ENCODE results near the gene NBEA.

The NBEA gene

DNA sequence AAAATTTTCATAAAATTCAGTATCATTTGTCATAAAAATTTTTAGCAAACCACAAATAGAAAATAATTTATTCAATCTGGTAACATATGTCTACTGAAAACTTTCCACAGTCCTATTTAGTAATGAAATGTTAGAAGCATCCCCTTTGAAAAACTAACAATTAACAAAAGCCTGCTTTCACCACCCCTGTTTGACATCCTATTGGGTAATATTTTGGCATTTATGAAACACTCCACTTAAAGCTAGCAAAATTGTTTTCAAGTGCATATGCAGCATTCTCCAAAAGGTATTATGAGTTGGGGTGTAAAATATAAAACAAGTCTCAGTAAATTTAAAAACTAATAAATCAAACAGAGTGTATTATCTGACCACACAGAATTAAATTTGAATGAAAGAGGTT is 189.4 kb downstream of the NBEA start:
- no peaks in the 10 kb centered on the region for H3K9me3 ChIP-seq (ENCODE audit: insufficient read depth, low read length)
- no peaks in the 10 kb centered on the region for H3K27me3 ChIP-seq (ENCODE audit: insufficient read depth, insufficient read length)
- H3K36me3 ChIP-seq (ENCODE audit: insufficient read depth, insufficient read length, low read length), result no peaks in the 10 kb centered on the region
- no peak overlapping the region for H3K4me3 ChIP-seq (ENCODE audit: insufficient read length, low read depth)
- DNase-seq (ENCODE audit: low read depth, low spot score), result no peak
- no peak overlapping the region for H3K9ac ChIP-seq (ENCODE audit: insufficient read length, low read depth)
- TF ChIP-seq SUZ12 (IDR thresholded peaks at IDR 0.05; ENCODE audit: extremely low read depth, insufficient read depth, insufficient read length) (no peak), YY1 (IDR thresholded peaks at IDR 0.05; ENCODE audit: insufficient read depth, insufficient read length) (no peak), ZNF274 (IDR thresholded peaks at IDR 0.05; ENCODE audit: low read depth, low read length) (no peak)
- H3K4me1 ChIP-seq (ENCODE audit: insufficient read depth, insufficient read length), result no peaks in the 10 kb centered on the region

DNA sequence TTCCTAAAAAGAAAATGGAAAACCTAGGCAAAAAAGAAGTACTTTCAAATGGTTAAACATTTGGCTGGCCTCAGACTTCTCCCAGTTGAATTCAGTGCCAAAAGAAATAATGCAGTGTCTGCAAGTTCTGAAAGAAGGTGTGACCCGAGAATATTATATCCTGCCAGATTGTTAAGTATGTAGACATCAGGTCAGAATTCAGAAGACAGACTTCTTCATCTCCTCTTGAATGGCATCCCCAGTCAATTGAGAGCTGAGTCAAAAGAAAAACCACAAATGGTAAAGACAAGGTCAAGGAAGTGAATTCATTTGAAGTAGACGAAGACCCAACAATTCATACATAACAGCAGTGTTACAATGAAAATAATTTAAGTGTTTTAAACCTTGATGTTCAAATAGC is 194.5 kb downstream of the NBEA start:
- no peak overlapping the region for H3K9ac ChIP-seq (ENCODE audit: insufficient read length, low read depth)
- no peaks in the 10 kb centered on the region for H3K36me3 ChIP-seq (ENCODE audit: insufficient read depth, insufficient read length, low read length)
- H3K4me1 ChIP-seq (ENCODE audit: insufficient read depth, insufficient read length), result no peaks in the 10 kb centered on the region
- no peaks in the 10 kb centered on the region for H3K27me3 ChIP-seq (ENCODE audit: insufficient read depth, insufficient read length)
- no peak for DNase-seq (ENCODE audit: low read depth, low spot score)
- no peak for TF ChIP-seq YY1 (IDR thresholded peaks at IDR 0.05; ENCODE audit: insufficient read depth, insufficient read length)
- TF ChIP-seq ZNF274 (IDR thresholded peaks at IDR 0.05; ENCODE audit: low read depth, low read length), result no peak
- no peak for TF ChIP-seq SUZ12 (IDR thresholded peaks at IDR 0.05; ENCODE audit: extremely low read depth, insufficient read depth, insufficient read length)
- no peak overlapping the region for H3K4me3 ChIP-seq (ENCODE audit: insufficient read length, low read depth)
- no peaks in the 10 kb centered on the region for H3K9me3 ChIP-seq (ENCODE audit: insufficient read depth, low read length)

DNA sequence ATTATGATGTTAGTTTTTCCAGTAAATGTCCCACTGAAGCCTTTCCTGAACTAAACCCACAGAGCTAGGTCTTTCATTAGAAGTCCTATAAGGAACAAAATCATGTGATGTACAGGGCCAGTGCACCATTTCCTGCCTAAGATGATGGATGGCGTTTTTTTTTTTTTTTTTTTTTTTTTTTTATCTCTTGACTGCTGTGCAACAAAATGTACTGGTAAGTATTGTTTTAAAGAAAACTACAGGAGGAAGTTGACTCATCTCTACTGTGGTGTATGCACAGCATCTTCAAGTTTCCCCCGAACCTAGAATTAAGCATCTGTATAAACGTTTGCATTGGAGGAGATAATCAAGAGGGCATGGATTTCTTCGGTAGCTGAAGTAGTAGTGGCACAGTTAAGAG is 197.5 kb downstream of the NBEA start:
- Histone ChIP-seq H3K4me1 (ENCODE audit: insufficient read depth, insufficient read length) (no peaks in the 10 kb centered on the region), H3K36me3 (ENCODE audit: insufficient read depth, insufficient read length, low read length) (no peaks in the 10 kb centered on the region), H3K27me3 (ENCODE audit: insufficient read depth, insufficient read length) (no peaks in the 10 kb centered on the region), H3K9me3 (ENCODE audit: insufficient read depth, low read length) (0 out of 2 replicates have a peak, but pooled peaks cover 3% of the 10 kb centered on the region), H3K9ac (ENCODE audit: insufficient read length, low read depth) (no peak overlapping the region), H3K4me3 (ENCODE audit: insufficient read length, low read depth) (no peak overlapping the region)
- DNase-seq (ENCODE audit: low read depth, low spot score), result no peak
- TF ChIP-seq SUZ12 (IDR thresholded peaks at IDR 0.05; ENCODE audit: extremely low read depth, insufficient read depth, insufficient read length) (no peak), ZNF274 (IDR thresholded peaks at IDR 0.05; ENCODE audit: low read depth, low read length) (no peak), YY1 (IDR thresholded peaks at IDR 0.05; ENCODE audit: insufficient read depth, insufficient read length) (no peak)

DNA sequence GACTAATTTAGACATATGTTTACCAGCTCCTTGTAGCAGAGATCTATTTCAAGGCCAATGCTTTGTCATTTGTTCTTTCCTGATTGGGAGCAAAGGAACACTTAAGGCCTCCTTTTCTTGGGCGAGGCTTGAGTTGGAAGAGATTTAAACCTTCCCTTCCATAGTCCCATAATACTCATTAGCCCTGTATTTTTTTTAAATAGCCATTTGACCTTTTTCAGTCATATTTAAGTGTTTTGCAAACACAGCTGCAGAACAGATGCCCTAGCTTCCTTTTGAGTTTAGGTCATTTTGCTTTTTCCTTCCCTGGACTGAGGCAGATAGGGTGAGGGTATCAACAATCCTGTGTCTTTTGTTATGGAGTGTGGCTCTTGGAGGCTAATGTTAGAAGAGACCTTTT is 198.3 kb downstream of the NBEA start:
- Histone ChIP-seq H3K9ac (ENCODE audit: insufficient read length, low read depth) (no peak overlapping the region), H3K9me3 (ENCODE audit: insufficient read depth, low read length) (peaks cover 9% of the 10 kb centered on the region; the same call in 1 of the 2 replicates), H3K27me3 (ENCODE audit: insufficient read depth, insufficient read length) (no peaks in the 10 kb centered on the region), H3K36me3 (ENCODE audit: insufficient read depth, insufficient read length, low read length) (no peaks in the 10 kb centered on the region), H3K4me3 (ENCODE audit: insufficient read length, low read depth) (no peak overlapping the region), H3K4me1 (ENCODE audit: insufficient read depth, insufficient read length) (no peaks in the 10 kb centered on the region)
- TF ChIP-seq YY1 (IDR thresholded peaks at IDR 0.05; ENCODE audit: insufficient read depth, insufficient read length), result no peak
- DNase-seq (ENCODE audit: low read depth, low spot score), result no peak

DNA sequence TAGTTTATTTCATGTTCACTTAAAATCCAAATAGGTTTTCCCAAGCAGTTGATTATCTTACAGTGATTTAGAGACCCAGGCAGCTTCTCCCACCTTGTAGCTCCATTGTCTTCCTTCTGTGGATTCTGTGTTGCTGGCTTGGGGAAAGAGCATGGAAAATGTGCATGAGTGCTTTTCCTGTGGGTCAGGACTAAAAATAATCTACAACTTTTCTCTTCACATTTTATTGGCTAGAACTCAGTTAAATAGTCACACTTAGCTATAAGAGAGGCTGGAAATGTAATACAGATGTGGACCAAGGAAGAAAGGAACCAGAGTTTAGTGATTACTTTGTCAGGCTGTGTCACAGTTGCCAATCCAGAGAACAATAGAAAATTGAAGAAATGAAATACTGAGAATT is 198.8 kb downstream of the NBEA start:
- H3K27me3 ChIP-seq (ENCODE audit: insufficient read depth, insufficient read length), result no peaks in the 10 kb centered on the region
- H3K4me1 ChIP-seq (ENCODE audit: insufficient read depth, insufficient read length), result no peaks in the 10 kb centered on the region
- no peak overlapping the region for H3K4me3 ChIP-seq (ENCODE audit: insufficient read length, low read depth)
- H3K36me3 ChIP-seq (ENCODE audit: insufficient read depth, insufficient read length, low read length), result no peaks in the 10 kb centered on the region
- DNase-seq (ENCODE audit: low read depth, low spot score), result no peak
- H3K9ac ChIP-seq (ENCODE audit: insufficient read length, low read depth), result no peak overlapping the region
- H3K9me3 ChIP-seq (ENCODE audit: insufficient read depth, low read length), result peaks cover 13% of the 10 kb centered on the region; the same call in 1 of the 2 replicates
- TF ChIP-seq ZNF274 (IDR thresholded peaks at IDR 0.05; ENCODE audit: low read depth, low read length) (no peak), YY1 (IDR thresholded peaks at IDR 0.05; ENCODE audit: insufficient read depth, insufficient read length) (no peak), SUZ12 (IDR thresholded peaks at IDR 0.05; ENCODE audit: extremely low read depth, insufficient read depth, insufficient read length) (no peak)

DNA sequence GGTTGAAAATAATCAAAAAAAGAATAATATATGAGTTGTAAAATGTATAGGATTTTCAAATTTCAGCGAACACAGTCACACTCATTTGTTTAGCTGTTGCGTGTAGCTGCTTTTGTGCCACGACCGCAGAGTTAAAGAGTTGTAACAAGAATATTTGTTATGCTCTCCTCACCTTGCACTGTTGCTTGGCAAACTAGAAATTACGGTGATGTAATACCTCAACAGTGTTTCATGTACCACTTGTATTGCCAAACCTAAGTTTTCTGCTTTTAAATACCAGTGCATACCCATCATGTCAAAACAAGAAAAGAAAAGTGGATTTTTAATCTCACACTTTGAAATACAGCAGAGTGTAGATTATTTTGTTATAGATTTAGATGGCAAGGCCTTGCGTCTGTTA is 201.1 kb downstream of the NBEA start:
- Histone ChIP-seq H3K4me1 (ENCODE audit: insufficient read depth, insufficient read length) (no peaks in the 10 kb centered on the region), H3K9ac (ENCODE audit: insufficient read length, low read depth) (no peak overlapping the region), H3K36me3 (ENCODE audit: insufficient read depth, insufficient read length, low read length) (no peaks in the 10 kb centered on the region), H3K4me3 (ENCODE audit: insufficient read length, low read depth) (no peak overlapping the region), H3K27me3 (ENCODE audit: insufficient read depth, insufficient read length) (no peaks in the 10 kb centered on the region), H3K9me3 (ENCODE audit: insufficient read depth, low read length) (peaks cover 13% of the 10 kb centered on the region; the same call in 1 of the 2 replicates)
- TF ChIP-seq ZNF274 (IDR thresholded peaks at IDR 0.05; ENCODE audit: low read depth, low read length), result no peak
- no peak for TF ChIP-seq SUZ12 (IDR thresholded peaks at IDR 0.05; ENCODE audit: extremely low read depth, insufficient read depth, insufficient read length)
- TF ChIP-seq YY1 (IDR thresholded peaks at IDR 0.05; ENCODE audit: insufficient read depth, insufficient read length), result no peak
- no peak for DNase-seq (ENCODE audit: low read depth, low spot score)

DNA sequence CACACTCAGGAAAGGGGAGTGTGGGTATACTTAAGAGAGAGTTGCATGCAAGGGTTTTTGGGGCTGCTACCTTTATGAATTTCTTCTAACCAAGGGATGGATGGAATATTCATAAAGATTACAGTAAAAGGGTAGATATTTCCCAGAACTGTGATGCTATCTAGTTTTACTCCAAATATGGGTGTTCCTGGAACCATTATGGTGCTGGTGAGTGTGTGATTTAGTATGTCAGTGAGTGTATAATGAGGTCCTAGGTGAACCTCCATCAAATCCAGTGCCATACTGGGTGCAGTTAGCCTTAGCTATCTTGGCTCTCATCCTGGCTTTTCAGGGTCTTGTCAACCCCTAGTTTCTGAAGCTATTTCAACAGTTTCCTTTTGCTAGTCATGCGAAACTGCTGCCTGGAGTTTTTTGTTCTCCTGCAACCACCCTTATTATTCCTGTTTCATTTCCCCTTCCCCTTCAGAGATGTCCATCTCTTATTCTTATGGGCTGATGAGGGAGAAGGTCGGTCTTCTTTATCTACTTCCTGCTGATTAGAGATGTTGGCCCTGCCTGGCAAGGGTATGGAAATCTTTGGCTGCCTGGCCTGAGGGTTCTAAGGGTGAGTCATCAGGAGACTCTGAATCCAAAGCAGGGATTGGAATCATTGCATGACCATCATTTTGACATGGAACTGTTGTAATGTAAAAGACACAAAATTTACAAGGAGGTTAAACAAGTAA is 202.3 kb downstream of the NBEA start:
- TF ChIP-seq YY1 (IDR thresholded peaks at IDR 0.05; ENCODE audit: insufficient read depth, insufficient read length) (no peak), ZNF274 (IDR thresholded peaks at IDR 0.05; ENCODE audit: low read depth, low read length) (no peak), SUZ12 (IDR thresholded peaks at IDR 0.05; ENCODE audit: extremely low read depth, insufficient read depth, insufficient read length) (no peak)
- Histone ChIP-seq H3K4me1 (ENCODE audit: insufficient read depth, insufficient read length) (no peaks in the 10 kb centered on the region), H3K36me3 (ENCODE audit: insufficient read depth, insufficient read length, low read length) (no peaks in the 10 kb centered on the region), H3K27me3 (ENCODE audit: insufficient read depth, insufficient read length) (no peaks in the 10 kb centered on the region), H3K9ac (ENCODE audit: insufficient read length, low read depth) (no peak overlapping the region), H3K9me3 (ENCODE audit: insufficient read depth, low read length) (peaks cover 13% of the 10 kb centered on the region; the same call in 1 of the 2 replicates), H3K4me3 (ENCODE audit: insufficient read length, low read depth) (no peak overlapping the region)
- DNase-seq (ENCODE audit: low read depth, low spot score), result no peak

Measured in NT2/D1 (cell line).